HG02970 (cell line): ENCODE results near the gene CFAP46.
"Not testable (repeated sequence)": the region's sequence is repeated elsewhere in the genome, so short reads cannot be mapped to it uniquely, and the experiment has no call there.

Experiments
- ATAC-seq: cut with Tn5 transposase; IDR thresholded peaks from one replicate; pipeline ENCODE4 v1.9.1; 2021; ENCODE audit warnings: mild to moderate bottlenecking, moderate library complexity, moderate number of reproducible peaks; ENCODE audit not compliant: unreplicated experiment, low FRiP score

Gene CFAP46

GRCh38 chr10:132931258-132932250 lies 10.8 kb downstream of the CFAP46 start:
- ATAC-seq = not testable (repeated sequence)

GRCh38 chr10:132930701-132931100 lies 11.7 kb downstream of the CFAP46 start:
- not testable (repeated sequence) for ATAC-seq

- no peak for ATAC-seq
These were observed 12.3 kb downstream of the CFAP46 start for GRCh38 chr10:132929953-132930548.

- no peak for ATAC-seq
These were observed 12.9 kb downstream of the CFAP46 start for GRCh38 chr10:132929480-132929879.

GRCh38 chr10:132928261-132928660 lies 14.1 kb downstream of the CFAP46 start:
- ATAC-seq = no peak

GRCh38 chr10:132927824-132928223 lies 14.5 kb downstream of the CFAP46 start:
- no peak for ATAC-seq

- ATAC-seq = no peak
These were observed 15.4 kb downstream of the CFAP46 start for GRCh38 chr10:132926777-132927650.

GRCh38 chr10:132926070-132926469 lies 16.3 kb downstream of the CFAP46 start:
- no peak for ATAC-seq

GRCh38 chr10:132925614-132926013 lies 16.8 kb downstream of the CFAP46 start:
- no peak for ATAC-seq

- no peak for ATAC-seq
These were observed 17.3 kb downstream of the CFAP46 start for GRCh38 chr10:132925071-132925561.

- ATAC-seq = no peak
These were observed 18.1 kb downstream of the CFAP46 start for GRCh38 chr10:132924046-132924952.

- ATAC-seq = not testable (repeated sequence)
These were observed 19.0 kb downstream of the CFAP46 start for GRCh38 chr10:132923384-132923783.

- no peak for ATAC-seq
These were observed 19.5 kb downstream of the CFAP46 start for GRCh38 chr10:132922872-132923271.

GRCh38 chr10:132921818-132922807 lies 20.3 kb downstream of the CFAP46 start:
- no peak for ATAC-seq

GRCh38 chr10:132921086-132921485 lies 21.3 kb downstream of the CFAP46 start:
- ATAC-seq = no peak

- ATAC-seq = no peak
These were observed 22.1 kb downstream of the CFAP46 start for GRCh38 chr10:132920101-132920925.

GRCh38 chr10:132919374-132920100 lies 22.8 kb downstream of the CFAP46 start:
- no peak for ATAC-seq
